HepG2 (cell line): ENCODE data around the gene ZNRF3.

Source experiments
- DNMT1 ChIP-seq: sonication (generic); formaldehyde crosslinking; IDR thresholded peaks from 2 replicates; pipeline ENCODE4 v1.5.1; 2020; ENCODE audit warnings: mild to moderate bottlenecking, missing genetic modification reagents
- KDM5A ChIP-seq: fragments of 200-600 bp; sonication (generic); IDR thresholded peaks from 2 replicates; pipeline ENCODE4 v1.7.0; 2018; ENCODE audit warnings: antibody characterized with exemption, mild to moderate bottlenecking, low read length, borderline replicate concordance
- RBM22 ChIP-seq: fragments of 200-400 bp; formaldehyde crosslinking; optimal IDR thresholded peaks from 2 replicates; pipeline ENCODE3; 2017; ENCODE audit warnings: mild to moderate bottlenecking, low read length, moderate library complexity
- ZBTB7A ChIP-seq: sonication (generic); formaldehyde crosslinking; IDR thresholded peaks from 2 replicates; pipeline ENCODE4 v1.8.0; 2022; ENCODE audit warnings: mild to moderate bottlenecking, missing genetic modification reagents
- ZNF431 ChIP-seq: sonication (generic); formaldehyde crosslinking; IDR thresholded peaks from 2 replicates; pipeline ENCODE4 v1.9.0; 2022; ENCODE audit warnings: missing genetic modification reagents, low read depth, mild to moderate bottlenecking, borderline replicate concordance
- ZNF772 ChIP-seq: sonication (generic); formaldehyde crosslinking; IDR thresholded peaks from 2 replicates; pipeline ENCODE4 v1.5.0; 2020; ENCODE audit warnings: mild to moderate bottlenecking, missing genetic modification reagents
- TF ChIP-seq, protein P1 (sequence below): sonication (generic); formaldehyde crosslinking; IDR thresholded peaks from 2 replicates; pipeline ENCODE4 v1.5.0; 2020; ENCODE audit warnings: mild to moderate bottlenecking, missing genetic modification reagents
- TF ChIP-seq, protein P2 (sequence below): sonication (generic); formaldehyde crosslinking; IDR thresholded peaks from 2 replicates; pipeline ENCODE4 v1.5.0; 2020; ENCODE audit warnings: mild to moderate bottlenecking, missing genetic modification reagents, moderate library complexity
- TF ChIP-seq, protein P3 (sequence below): sonication (generic); formaldehyde crosslinking; IDR thresholded peaks from 2 replicates; pipeline ENCODE4 v1.4.0; 2020; ENCODE audit warnings: mild to moderate bottlenecking, missing genetic modification reagents
- TF ChIP-seq, protein P4 (sequence below): conservative IDR thresholded peaks from 2 replicates; pipeline ENCODE4 v1.6.1; 2018; ENCODE audit warnings: missing genetic modification reagents
- TF ChIP-seq, protein P5 (sequence below): sonication (generic); formaldehyde crosslinking; IDR thresholded peaks from 2 replicates; pipeline ENCODE4 v1.9.0; 2021; ENCODE audit warnings: missing genetic modification reagents, borderline replicate concordance

DNA sequence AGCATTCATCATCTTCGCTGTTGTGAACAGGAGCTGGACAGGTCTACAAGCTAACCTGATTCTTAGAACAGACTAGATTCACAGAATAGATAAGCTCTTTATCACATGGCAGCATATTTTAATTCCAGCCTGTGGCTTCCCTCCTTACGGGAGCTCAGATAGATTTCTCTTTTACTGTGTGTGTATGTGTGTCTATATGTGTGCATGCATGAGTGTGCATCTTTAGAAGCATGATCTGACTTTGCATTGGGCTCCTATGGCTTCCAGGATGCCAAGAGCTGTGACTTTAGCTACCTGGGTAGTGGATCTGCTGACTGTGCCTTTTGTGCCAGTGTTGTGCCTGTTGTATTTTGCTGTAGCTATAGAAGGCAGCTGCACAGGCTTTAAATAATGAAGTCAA, 44.3 kb downstream of the ZNRF3 start:
- no peak for TF ChIP-seq ZNF772 (CRISPR knock-in tag)
- TF ChIP-seq, protein P1, sequence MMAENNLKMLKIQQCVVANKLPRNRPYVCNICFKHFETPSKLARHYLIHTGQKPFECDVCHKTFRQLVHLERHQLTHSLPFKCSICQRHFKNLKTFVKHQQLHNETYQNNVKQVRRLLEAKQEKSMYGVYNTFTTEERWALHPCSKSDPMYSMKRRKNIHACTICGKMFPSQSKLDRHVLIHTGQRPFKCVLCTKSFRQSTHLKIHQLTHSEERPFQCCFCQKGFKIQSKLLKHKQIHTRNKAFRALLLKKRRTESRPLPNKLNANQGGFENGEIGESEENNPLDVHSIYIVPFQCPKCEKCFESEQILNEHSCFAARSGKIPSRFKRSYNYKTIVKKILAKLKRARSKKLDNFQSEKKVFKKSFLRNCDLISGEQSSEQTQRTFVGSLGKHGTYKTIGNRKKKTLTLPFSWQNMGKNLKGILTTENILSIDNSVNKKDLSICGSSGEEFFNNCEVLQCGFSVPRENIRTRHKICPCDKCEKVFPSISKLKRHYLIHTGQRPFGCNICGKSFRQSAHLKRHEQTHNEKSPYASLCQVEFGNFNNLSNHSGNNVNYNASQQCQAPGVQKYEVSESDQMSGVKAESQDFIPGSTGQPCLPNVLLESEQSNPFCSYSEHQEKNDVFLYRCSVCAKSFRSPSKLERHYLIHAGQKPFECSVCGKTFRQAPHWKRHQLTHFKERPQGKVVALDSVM (CRISPR knock-in tag): no peak
- TF ChIP-seq, protein P2, sequence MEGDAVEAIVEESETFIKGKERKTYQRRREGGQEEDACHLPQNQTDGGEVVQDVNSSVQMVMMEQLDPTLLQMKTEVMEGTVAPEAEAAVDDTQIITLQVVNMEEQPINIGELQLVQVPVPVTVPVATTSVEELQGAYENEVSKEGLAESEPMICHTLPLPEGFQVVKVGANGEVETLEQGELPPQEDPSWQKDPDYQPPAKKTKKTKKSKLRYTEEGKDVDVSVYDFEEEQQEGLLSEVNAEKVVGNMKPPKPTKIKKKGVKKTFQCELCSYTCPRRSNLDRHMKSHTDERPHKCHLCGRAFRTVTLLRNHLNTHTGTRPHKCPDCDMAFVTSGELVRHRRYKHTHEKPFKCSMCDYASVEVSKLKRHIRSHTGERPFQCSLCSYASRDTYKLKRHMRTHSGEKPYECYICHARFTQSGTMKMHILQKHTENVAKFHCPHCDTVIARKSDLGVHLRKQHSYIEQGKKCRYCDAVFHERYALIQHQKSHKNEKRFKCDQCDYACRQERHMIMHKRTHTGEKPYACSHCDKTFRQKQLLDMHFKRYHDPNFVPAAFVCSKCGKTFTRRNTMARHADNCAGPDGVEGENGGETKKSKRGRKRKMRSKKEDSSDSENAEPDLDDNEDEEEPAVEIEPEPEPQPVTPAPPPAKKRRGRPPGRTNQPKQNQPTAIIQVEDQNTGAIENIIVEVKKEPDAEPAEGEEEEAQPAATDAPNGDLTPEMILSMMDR (CRISPR knock-in tag): no peak
- TF ChIP-seq, protein P3, sequence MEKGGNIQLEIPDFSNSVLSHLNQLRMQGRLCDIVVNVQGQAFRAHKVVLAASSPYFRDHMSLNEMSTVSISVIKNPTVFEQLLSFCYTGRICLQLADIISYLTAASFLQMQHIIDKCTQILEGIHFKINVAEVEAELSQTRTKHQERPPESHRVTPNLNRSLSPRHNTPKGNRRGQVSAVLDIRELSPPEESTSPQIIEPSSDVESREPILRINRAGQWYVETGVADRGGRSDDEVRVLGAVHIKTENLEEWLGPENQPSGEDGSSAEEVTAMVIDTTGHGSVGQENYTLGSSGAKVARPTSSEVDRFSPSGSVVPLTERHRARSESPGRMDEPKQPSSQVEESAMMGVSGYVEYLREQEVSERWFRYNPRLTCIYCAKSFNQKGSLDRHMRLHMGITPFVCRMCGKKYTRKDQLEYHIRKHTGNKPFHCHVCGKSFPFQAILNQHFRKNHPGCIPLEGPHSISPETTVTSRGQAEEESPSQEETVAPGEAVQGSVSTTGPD (CRISPR knock-in tag): no peak
- TF ChIP-seq KDM5A: no peak
- TF ChIP-seq, protein P4, sequence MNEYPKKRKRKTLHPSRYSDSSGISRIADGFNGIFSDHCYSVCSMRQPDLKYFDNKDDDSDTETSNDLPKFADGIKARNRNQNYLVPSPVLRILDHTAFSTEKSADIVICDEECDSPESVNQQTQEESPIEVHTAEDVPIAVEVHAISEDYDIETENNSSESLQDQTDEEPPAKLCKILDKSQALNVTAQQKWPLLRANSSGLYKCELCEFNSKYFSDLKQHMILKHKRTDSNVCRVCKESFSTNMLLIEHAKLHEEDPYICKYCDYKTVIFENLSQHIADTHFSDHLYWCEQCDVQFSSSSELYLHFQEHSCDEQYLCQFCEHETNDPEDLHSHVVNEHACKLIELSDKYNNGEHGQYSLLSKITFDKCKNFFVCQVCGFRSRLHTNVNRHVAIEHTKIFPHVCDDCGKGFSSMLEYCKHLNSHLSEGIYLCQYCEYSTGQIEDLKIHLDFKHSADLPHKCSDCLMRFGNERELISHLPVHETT (CRISPR knock-in tag): no peak
- TF ChIP-seq ZNF431: no peak
- peak; percentile 96 for TF ChIP-seq RBM22
- TF ChIP-seq, protein P5, sequence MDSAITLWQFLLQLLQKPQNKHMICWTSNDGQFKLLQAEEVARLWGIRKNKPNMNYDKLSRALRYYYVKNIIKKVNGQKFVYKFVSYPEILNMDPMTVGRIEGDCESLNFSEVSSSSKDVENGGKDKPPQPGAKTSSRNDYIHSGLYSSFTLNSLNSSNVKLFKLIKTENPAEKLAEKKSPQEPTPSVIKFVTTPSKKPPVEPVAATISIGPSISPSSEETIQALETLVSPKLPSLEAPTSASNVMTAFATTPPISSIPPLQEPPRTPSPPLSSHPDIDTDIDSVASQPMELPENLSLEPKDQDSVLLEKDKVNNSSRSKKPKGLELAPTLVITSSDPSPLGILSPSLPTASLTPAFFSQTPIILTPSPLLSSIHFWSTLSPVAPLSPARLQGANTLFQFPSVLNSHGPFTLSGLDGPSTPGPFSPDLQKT (CRISPR knock-in tag): no peak
- no peak for TF ChIP-seq ZBTB7A (CRISPR knock-in tag)
- no peak for TF ChIP-seq DNMT1 (CRISPR knock-in tag)
